NK-92 treated with Interleukin-12 subunit alpha and Interleukin-12 subunit beta, amount 100 ng/mL, for 24 hours (cell line): ENCODE results near the gene SRSF7.
"Not testable (repeated sequence)": the region's sequence is repeated elsewhere in the genome, so short reads cannot be mapped to it uniquely, and the experiment has no call there.

Source experiments
- DNase-seq: peaks from one replicate; lab custom pipeline; 2025; lab: John Stamatoyannopoulos, UW

Gene SRSF7

GRCh38 chr2:38754049-38754448, 2.9 kb upstream of the SRSF7 start:
- no peak for DNase-seq

DNA sequence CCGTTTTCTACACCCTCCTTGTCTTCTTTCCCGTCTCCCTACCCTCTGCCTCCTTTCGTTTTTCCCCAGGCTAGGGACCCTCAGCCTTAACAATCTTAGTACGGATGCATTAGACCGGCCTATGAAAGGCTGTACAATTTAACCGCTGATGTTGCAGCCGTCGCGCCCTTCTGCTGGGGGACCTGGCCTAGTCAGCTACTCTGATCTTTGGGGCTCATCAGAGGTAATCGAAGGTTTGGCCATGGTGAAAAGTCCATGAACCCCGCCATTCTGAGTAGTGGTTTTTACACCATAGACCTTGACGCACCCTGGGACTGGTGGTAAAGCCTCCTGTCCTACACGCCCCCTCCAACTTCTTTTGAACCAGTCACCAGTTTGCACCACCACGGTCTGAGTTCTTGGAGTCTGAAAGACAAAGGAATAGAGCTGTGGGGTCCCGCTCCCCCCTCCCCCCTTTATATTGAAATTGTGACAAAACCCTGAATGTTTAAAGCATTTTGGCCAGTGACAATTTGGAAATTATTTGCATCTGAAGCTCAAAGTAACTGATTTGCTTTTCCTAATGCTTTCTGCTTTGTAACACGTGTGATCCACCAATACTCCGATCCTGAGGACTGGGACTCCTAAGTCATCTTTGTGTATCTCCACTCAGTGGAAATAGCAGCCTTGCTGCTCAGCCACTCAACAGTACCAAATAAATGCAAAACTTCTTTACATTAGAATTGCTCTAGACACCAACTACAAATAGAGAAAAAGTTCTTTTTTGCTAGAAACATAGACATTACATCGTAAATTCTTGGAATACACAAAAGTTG, 642 bp upstream of the SRSF7 start:
- no peak for DNase-seq

GRCh38 chr2:38750011-38750890, 910 bp downstream of the SRSF7 start:
- DNase-seq: peak; percentile 34

GRCh38 chr2:38748943-38749804, 2.0 kb downstream of the SRSF7 start:
- DNase-seq: no peak

GRCh38 chr2:38748391-38748790, 2.8 kb downstream of the SRSF7 start:
- DNase-seq: no peak

DNA sequence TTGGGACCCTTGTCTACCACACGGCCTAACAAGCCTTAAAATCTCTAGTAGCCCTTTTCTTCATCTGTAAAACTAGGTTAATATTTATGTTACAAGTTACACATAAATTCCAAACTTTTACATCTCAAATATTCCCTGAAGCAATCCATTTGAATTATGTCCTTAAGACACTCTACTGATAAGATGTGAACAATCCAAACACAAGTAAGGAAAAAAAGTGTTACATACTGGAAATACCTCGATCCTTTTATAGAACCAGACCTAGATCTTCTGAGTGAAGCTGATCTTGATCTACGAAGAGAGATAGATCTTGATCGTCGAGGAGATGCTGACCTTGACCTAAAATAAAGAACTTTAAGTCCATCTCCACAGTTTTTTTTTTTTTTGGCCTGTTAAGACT, 3.3 kb downstream of the SRSF7 start:
- no peak for DNase-seq

DNA sequence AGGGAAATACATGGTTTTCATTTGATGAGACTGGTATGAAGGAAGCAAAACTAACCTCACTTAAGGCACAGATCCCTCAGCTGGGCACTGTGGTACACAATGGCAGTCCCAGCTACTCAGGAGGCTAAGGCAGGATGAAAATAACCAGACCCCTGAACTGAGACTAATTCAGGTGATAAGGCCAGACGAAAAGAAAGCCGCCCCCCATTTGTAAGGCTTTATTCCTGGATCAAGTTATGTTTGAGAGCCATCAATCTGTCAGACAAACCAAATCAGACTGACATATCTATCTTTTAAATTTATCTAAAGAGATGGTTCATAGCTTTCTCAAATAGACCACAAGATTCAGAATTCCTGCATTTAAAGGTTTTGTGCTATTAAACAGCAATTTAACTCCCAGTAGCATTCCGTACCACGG, 4.1 kb downstream of the SRSF7 start:
- no peak for DNase-seq

GRCh38 chr2:38745267-38745666, 5.9 kb downstream of the SRSF7 start:
- DNase-seq: no peak

DNA sequence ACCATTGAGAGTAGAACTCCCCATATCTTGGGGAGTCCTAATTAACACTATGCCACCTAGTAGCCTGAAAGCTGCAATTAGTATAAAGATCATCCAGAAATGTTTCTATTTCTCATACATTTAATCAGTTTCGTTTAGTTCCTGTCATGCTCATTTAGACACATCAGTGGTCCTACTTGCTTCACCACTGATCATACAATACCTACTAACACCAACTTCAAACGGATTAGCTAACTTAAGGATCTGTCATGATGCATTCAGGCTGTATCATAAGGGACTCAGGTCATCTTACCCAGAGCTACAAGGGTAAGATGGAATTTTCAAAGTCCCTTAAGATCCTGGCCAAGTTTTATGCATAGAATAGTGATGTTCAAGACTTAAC, 6.8 kb downstream of the SRSF7 start:
- DNase-seq: no peak

DNA sequence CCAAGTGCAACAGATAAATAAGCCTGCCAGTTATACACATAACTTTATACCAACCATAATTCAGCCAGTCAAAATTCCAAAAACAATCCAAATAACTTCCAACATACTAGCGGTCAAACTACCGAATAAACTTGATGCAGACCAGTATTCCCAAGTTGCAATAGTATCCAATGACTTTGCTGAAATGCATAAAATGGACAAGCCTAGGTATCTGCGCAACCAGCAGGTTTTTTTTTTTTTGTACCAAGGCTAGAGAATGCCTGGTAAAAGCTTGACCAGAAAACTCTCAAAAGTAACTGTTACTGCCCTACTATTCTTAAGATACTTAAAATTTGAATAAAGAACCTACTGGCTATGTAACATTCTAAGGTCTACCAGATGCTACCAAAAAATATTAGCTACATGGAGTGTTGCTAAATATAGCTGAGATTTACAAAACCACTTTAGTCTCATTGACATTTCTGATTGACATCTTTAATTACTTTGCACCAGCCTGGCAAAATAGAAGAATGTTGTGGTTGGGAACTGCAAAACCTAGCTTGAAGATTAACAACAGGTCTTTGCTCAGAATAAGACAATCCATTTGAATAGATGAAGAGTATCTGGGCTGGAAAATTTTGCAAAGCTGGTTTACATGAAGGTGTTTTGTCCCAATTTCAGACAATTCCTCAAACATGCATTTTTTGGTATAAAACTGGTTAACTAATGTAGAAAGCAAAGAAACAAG, 7.3 kb downstream of the SRSF7 start:
- no peak for DNase-seq

- DNase-seq: no peak
These were observed 8.2 kb downstream of the SRSF7 start for GRCh38 chr2:38742797-38743559.

DNA sequence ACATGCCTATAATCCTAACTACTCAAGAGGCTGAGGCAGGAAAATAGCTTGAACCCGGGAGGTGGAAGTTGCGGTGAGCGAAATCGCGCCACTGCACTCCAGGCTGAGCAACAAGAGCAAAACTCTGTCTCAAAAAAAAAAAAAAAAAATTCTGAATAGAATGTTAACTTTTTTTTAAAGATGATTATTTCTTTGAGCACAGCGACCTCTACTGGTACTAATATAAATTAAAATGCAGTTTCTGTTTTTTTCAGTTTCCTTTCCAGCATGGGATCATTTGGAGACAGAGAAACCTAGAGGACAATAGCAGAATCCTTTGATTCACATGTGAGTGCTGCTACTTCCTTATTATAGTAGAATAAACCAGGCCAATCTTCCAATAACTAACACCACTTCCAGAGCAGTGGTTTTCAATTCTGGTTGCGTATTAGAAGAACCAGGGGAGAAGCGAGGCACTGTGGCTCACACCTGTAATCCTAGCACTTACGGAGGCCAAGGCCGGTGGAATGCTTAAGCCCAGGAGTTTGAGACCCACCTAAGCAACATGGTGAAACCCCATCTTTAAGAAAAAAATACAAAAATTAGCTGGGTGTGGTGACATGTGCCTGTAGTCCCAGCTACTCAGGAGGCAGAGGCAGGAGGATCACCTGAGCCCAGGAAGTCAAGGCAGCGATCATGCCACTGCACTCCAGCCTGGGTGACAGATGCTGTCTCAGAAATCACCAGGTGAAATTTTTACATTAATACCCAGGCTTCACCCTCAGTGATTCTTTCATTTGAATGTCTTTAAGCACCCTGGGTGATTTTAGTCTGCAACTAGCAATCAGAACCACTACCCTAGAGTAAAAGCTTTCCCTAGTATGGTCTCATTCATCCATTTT, 10.1 kb downstream of the SRSF7 start:
- no peak for DNase-seq

GRCh38 chr2:38739524-38739923, 11.6 kb downstream of the SRSF7 start:
- no peak for DNase-seq

GRCh38 chr2:38737925-38738324, 13.2 kb downstream of the SRSF7 start:
- DNase-seq: no peak

GRCh38 chr2:38737000-38737698, 14.0 kb downstream of the SRSF7 start:
- not testable (repeated sequence) for DNase-seq

- no peak for DNase-seq
These were observed 15.2 kb downstream of the SRSF7 start for GRCh38 chr2:38735999-38736320.

- DNase-seq: no peak
These were observed 16.7 kb downstream of the SRSF7 start for GRCh38 chr2:38734299-38735058.

GRCh38 chr2:38733300-38733971, 17.7 kb downstream of the SRSF7 start:
- no peak for DNase-seq
